SK-N-SH treated with all-trans-retinoic acid at 6 μM for 48 hours (cell line): ENCODE data around the gene ONECUT3.

Source experiments
- ARNTL ChIP-seq: fragments of 450-650 bp; formaldehyde crosslinking; IDR thresholded peaks from 2 replicates; pipeline ENCODE4 v1.5.0; 2020; ENCODE audit warnings: low read depth, mild to moderate bottlenecking, moderate library complexity, borderline replicate concordance
- BACH2 ChIP-seq: fragments of 250-450 bp; sonication (Bioruptor Pico); IDR thresholded peaks from 2 replicates; pipeline ENCODE4 v1.9.0; 2021; ENCODE audit warnings: mild to moderate bottlenecking, borderline replicate concordance
- PPARA ChIP-seq: fragments of 250-450 bp; sonication (Bioruptor Pico); IDR thresholded peaks from 2 replicates; pipeline ENCODE4 v1.5.0; 2020; ENCODE audit warnings: mild to moderate bottlenecking, borderline replicate concordance
- ZFP3 ChIP-seq: fragments of 250-450 bp; sonication (Bioruptor Pico); IDR thresholded peaks from 2 replicates; pipeline ENCODE4 v1.5.0; 2020; ENCODE audit warnings: mild to moderate bottlenecking, moderate library complexity
- ZFP30 ChIP-seq: fragments of 450-650 bp; formaldehyde crosslinking; IDR thresholded peaks from 2 replicates; pipeline ENCODE4 v1.5.0; 2022; ENCODE audit warnings: mild to moderate bottlenecking, moderate library complexity

GRCh38 chr19:1756705-1757465 is 3.6 kb downstream of the ONECUT3 start:
- TF ChIP-seq BACH2 (no peak), PPARA (CRISPR knock-in tag) (no peak), ZFP3 (CRISPR knock-in tag) (no peak), ARNTL (no peak), ZFP30 (CRISPR knock-in tag) (no peak)
